ENCODE results near the gene AAR2. TPM values are rescaled to one million over a fixed set of nuclear protein-coding genes. Genes with fewer than 3 reads are reported as not detected.

AAR2 gene
- polyA plus RNA-seq, 1 of the 3 experiments (the other 2 are of a cell fraction) = 17.4 TPM

GRCh38 chr20:36262440-36262839 is 26.2 kb downstream of the AAR2 start:
- POLR2A ChIA-PET = no interaction called here

More at GRCh38 chr20:36262440-36262839, 26.2 kb downstream of the AAR2 start:
- Histone ChIP-seq H3K9ac (no peak overlapping the region), H3K4me1 (ENCODE audit: control insufficient read depth in 1 of 2, insufficient read depth in 2 of 2, low read depth in 1 of 2, low read length in 1 of 2) (no peaks in the 10 kb centered on the region; a peak in 1 of 4 replicates), H4K20me1 (ENCODE audit: insufficient read depth) (no peaks in the 10 kb centered on the region), H3K4me2 (no peak overlapping the region), H3K9me2 (no peaks in the 10 kb centered on the region), H2AFZ (ENCODE audit: low read depth) (no peak overlapping the region), H3F3A (replicated peaks; ENCODE audit: insufficient read depth) (no peaks in the 10 kb centered on the region), H3K79me2 (ENCODE audit: insufficient read depth) (no peaks in the 10 kb centered on the region), H3K27me3 (ENCODE audit: insufficient read depth) (no peaks in the 10 kb centered on the region), H3K27ac (ENCODE audit: low read depth in 2 of 2, low read length in 1 of 2) (no peak overlapping the region), H3K4me3 (ENCODE audit: low read depth in 2 of 2, low read length in 1 of 2) (no peak overlapping the region), H3K9me3 (no peaks in the 10 kb centered on the region), H3K36me3 (replicated peaks in 1 of 2; ENCODE audit: control insufficient read depth in 1 of 2, insufficient read depth in 2 of 2, low read length in 1 of 2) (no peaks in the 10 kb centered on the region)
- TF ChIP-seq, protein P1, sequence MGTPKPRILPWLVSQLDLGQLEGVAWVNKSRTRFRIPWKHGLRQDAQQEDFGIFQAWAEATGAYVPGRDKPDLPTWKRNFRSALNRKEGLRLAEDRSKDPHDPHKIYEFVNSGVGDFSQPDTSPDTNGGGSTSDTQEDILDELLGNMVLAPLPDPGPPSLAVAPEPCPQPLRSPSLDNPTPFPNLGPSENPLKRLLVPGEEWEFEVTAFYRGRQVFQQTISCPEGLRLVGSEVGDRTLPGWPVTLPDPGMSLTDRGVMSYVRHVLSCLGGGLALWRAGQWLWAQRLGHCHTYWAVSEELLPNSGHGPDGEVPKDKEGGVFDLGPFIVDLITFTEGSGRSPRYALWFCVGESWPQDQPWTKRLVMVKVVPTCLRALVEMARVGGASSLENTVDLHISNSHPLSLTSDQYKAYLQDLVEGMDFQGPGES (IDR thresholded peaks at IDR 0.05; ENCODE audit: low read depth, low read length) = no peak
- no peak for TF ChIP-seq EZH2phosphoT487 (IDR thresholded peaks at IDR 0.05; ENCODE audit: borderline replicate concordance, low read depth)
- TF ChIP-seq, protein P2, sequence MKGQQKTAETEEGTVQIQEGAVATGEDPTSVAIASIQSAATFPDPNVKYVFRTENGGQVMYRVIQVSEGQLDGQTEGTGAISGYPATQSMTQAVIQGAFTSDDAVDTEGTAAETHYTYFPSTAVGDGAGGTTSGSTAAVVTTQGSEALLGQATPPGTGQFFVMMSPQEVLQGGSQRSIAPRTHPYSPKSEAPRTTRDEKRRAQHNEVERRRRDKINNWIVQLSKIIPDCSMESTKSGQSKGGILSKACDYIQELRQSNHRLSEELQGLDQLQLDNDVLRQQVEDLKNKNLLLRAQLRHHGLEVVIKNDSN (IDR thresholded peaks at IDR 0.05; ENCODE audit: borderline replicate concordance, low read depth) = no peak
- no peak for TF ChIP-seq RCOR1 (IDR thresholded peaks at IDR 0.05; ENCODE audit: low read length)
- TF ChIP-seq FOXJ3 (CRISPR knock-in tag; IDR thresholded peaks at IDR 0.05) = no peak
- TF ChIP-seq RAD21 (IDR thresholded peaks at IDR 0.05; ENCODE audit: low read length) = no peak
- TF ChIP-seq SIN3A (IDR thresholded peaks at IDR 0.05; ENCODE audit: borderline replicate concordance, low read depth, low read length) = no peak
- no peak for TF ChIP-seq MXI1 (IDR thresholded peaks at IDR 0.05; ENCODE audit: low read depth, low read length)
- no peak for TF ChIP-seq MAX (IDR thresholded peaks at IDR 0.05; ENCODE audit: low read depth)
- no peak for TF ChIP-seq MEF2A (IDR thresholded peaks at IDR 0.05; ENCODE audit: borderline replicate concordance, low read depth)
- no peak for TF ChIP-seq GATA2 (CRISPR knock-in tag; IDR thresholded peaks at IDR 0.05)
- TF ChIP-seq JUND (IDR thresholded peaks at IDR 0.05) = no peak
- TF ChIP-seq, protein P3, sequence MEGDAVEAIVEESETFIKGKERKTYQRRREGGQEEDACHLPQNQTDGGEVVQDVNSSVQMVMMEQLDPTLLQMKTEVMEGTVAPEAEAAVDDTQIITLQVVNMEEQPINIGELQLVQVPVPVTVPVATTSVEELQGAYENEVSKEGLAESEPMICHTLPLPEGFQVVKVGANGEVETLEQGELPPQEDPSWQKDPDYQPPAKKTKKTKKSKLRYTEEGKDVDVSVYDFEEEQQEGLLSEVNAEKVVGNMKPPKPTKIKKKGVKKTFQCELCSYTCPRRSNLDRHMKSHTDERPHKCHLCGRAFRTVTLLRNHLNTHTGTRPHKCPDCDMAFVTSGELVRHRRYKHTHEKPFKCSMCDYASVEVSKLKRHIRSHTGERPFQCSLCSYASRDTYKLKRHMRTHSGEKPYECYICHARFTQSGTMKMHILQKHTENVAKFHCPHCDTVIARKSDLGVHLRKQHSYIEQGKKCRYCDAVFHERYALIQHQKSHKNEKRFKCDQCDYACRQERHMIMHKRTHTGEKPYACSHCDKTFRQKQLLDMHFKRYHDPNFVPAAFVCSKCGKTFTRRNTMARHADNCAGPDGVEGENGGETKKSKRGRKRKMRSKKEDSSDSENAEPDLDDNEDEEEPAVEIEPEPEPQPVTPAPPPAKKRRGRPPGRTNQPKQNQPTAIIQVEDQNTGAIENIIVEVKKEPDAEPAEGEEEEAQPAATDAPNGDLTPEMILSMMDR (IDR thresholded peaks at IDR 0.05) = no peak
- TF ChIP-seq TAF1 (IDR thresholded peaks at IDR 0.05; ENCODE audit: borderline replicate concordance, low read depth, low read length) = no peak
- no peak for TF ChIP-seq FOSL2 (IDR thresholded peaks at IDR 0.05; ENCODE audit: borderline replicate concordance, low read depth)
- no peak for TF ChIP-seq SMC3 (IDR thresholded peaks at IDR 0.05; ENCODE audit: low read depth, low read length)
- TF ChIP-seq REST (IDR thresholded peaks at IDR 0.05; ENCODE audit: low read depth, low read length) = no peak
- CTCF ChIA-PET = interaction anchor here (1.9 kb wide), 1 partner anchor 177 kb away, joined by 6 read pairs; no protein-coding TSS in a partner anchor
- 88% methylated on average over 11 of the region's 12 CpGs for WGBS (ENCODE audit: low lambda C conversion rate)
- DNase-seq = no peak

All from SK-N-SH (cell line).